OCI-LY1 (cell line): Measurements from ENCODE around the gene MR1.

Experiments
- H2AFZ ChIP-seq: fragments of 200-600 bp; sonication (generic), shearing (Covaris generic); 2 replicates; pipeline ENCODE4 v1.6.0; 2014; ENCODE audit warnings: antibody characterized with exemption, mild to moderate bottlenecking, low read length
- H3F3A ChIP-seq: fragments of 200-600 bp; sonication (generic), shearing (Covaris generic); 2 replicates; pipeline ENCODE4 v1.6.0; 2014; ENCODE audit warnings: mild to moderate bottlenecking, antibody characterized with exemption, low read length, moderate library complexity; ENCODE audit not compliant: insufficient read depth
- H3K27ac ChIP-seq: fragments of 200-600 bp; sonication (generic); 2 replicates; pipeline ENCODE4 v1.5.1; 2014; ENCODE audit warnings: low read length, mixed run types, mild to moderate bottlenecking, low read depth; ENCODE audit not compliant: poor library complexity, severe bottlenecking
- H3K27me3 ChIP-seq: fragments of 200-600 bp; sonication (generic); 2 replicates; pipeline ENCODE4 v1.6.0; 2014; ENCODE audit warnings: antibody characterized with exemption, mild to moderate bottlenecking, low read length, moderate library complexity; ENCODE audit not compliant: insufficient read depth
- H3K36me3 ChIP-seq: fragments of 200-600 bp; sonication (generic); 2 replicates; pipeline ENCODE4 v1.6.1; 2014; ENCODE audit warnings: mild to moderate bottlenecking, antibody characterized with exemption, low read length, moderate library complexity, mixed read lengths; ENCODE audit not compliant: insufficient read depth
- H3K4me1 ChIP-seq: fragments of 200-600 bp; sonication (generic); 2 replicates; pipeline ENCODE4 v1.5.1; 2014; ENCODE audit warnings: mild to moderate bottlenecking, low read length, moderate library complexity; ENCODE audit not compliant: insufficient read depth, severe bottlenecking
- H3K4me2 ChIP-seq: fragments of 200-600 bp; sonication (generic), shearing (Covaris generic); 2 replicates; pipeline ENCODE4 v1.6.1; 2014; ENCODE audit warnings: low read length
- H3K4me3 ChIP-seq: fragments of 200-600 bp; sonication (generic); 2 replicates; pipeline ENCODE4 v1.5.1; 2014; ENCODE audit warnings: low read length, low read depth, mild to moderate bottlenecking, mixed read lengths; ENCODE audit not compliant: poor library complexity, severe bottlenecking
- H3K79me2 ChIP-seq: fragments of 200-600 bp; shearing (Covaris generic); 2 replicates; pipeline ENCODE4 v1.6.1; 2016; ENCODE audit warnings: mixed run types, low read length, mixed read lengths; ENCODE audit not compliant: insufficient read depth
- H3K9ac ChIP-seq: fragments of 200-600 bp; sonication (generic), shearing (Covaris generic); 2 replicates; pipeline ENCODE4 v1.6.1; 2014; ENCODE audit warnings: mild to moderate bottlenecking, low read length, mixed read lengths
- H3K9me2 ChIP-seq: fragments of 200-600 bp; sonication (generic), shearing (Covaris generic); 2 replicates; pipeline ENCODE4 v1.6.1; 2014; ENCODE audit warnings: low read depth, mild to moderate bottlenecking, low read length, mixed read lengths
- H3K9me3 ChIP-seq: fragments of 200-600 bp; shearing (Covaris generic); 2 replicates; pipeline ENCODE4 v1.6.1; 2014; ENCODE audit warnings: low read length, mixed read lengths
- H4K20me1 ChIP-seq: fragments of 200-600 bp; sonication (generic), shearing (Covaris generic); 2 replicates; pipeline ENCODE4 v1.6.0; 2016; ENCODE audit warnings: mild to moderate bottlenecking, low read length; ENCODE audit not compliant: insufficient read depth
- CTCF ChIP-seq: fragments of 200-600 bp; sonication (generic), shearing (Covaris generic); IDR thresholded peaks from 2 replicates; pipeline ENCODE4 v1.5.1; 2017; ENCODE audit warnings: mild to moderate bottlenecking, antibody characterized with exemption, low read length, moderate library complexity, mixed read lengths
- EZH2 ChIP-seq: fragments of 200-600 bp; sonication (generic), shearing (Covaris generic); IDR thresholded peaks from 2 replicates; pipeline ENCODE4 v1.8.0; 2017; ENCODE audit warnings: borderline replicate concordance, mixed run types, mild to moderate bottlenecking, antibody characterized with exemption, low read length, moderate library complexity, mixed read lengths

Gene MR1

DNA sequence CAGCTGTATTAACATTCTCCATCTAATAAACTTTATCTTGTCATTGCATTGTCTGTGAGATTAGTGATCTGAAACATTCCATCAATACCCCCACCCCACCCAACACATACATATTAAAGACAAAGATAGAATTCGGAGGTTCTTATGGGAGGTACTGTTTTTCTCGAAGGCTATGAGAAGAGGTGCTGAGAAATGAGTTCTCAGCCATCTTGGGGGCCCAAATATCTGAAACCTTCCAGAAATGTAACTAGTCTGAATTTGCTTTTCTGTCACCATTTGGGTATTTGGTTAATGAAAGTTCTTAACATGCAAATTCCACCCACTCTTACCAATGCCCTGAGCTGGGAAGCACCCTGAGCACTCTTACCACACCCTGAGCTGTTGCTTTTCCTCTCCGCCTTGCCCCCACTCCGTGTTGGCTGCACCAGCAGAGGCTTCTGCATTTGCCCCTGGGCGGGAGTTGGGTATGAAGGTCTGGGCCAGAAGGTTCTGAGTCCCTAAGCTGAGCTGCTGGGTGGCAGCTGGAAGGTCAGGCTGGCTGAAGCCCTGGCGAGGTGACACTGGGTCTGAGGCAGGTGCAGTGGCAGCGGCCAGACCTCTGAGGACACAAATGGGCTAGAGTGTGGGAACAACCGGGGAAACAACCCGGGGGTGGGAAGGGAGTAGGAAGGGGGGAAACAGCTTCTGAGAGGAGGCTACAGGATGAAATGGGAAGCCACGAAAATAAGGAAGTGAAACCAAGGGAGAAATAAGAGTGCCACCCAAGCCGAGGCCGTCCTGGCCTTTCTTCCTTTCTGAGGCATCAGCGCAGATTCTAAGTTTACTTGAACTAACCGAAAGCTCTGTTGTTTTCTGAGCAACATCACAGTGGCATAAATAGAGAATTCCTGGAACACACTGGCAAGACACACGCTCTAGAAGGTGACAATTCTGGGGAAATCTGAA, 28.4 kb downstream of the MR1 start:
- H3K4me3 ChIP-seq = no peak overlapping the region
- H4K20me1 ChIP-seq = no peaks in the 10 kb centered on the region
- H3K79me2 ChIP-seq = no peaks in the 10 kb centered on the region
- H3K9ac ChIP-seq = no peak overlapping the region
- no peak overlapping the region for H2AFZ ChIP-seq
- TF ChIP-seq CTCF (no peak), EZH2 (no peak)
- no peaks in the 10 kb centered on the region for H3K9me2 ChIP-seq
- no peaks in the 10 kb centered on the region for H3F3A ChIP-seq
- H3K9me3 ChIP-seq = no peaks in the 10 kb centered on the region
- H3K4me2 ChIP-seq = peak overlapping the region; percentile 10; the same call in 1 of the 2 replicates
- peaks cover 15% of the 10 kb centered on the region for H3K4me1 ChIP-seq
- H3K36me3 ChIP-seq = no peaks in the 10 kb centered on the region
- H3K27me3 ChIP-seq = no peaks in the 10 kb centered on the region
- no peak overlapping the region for H3K27ac ChIP-seq

DNA sequence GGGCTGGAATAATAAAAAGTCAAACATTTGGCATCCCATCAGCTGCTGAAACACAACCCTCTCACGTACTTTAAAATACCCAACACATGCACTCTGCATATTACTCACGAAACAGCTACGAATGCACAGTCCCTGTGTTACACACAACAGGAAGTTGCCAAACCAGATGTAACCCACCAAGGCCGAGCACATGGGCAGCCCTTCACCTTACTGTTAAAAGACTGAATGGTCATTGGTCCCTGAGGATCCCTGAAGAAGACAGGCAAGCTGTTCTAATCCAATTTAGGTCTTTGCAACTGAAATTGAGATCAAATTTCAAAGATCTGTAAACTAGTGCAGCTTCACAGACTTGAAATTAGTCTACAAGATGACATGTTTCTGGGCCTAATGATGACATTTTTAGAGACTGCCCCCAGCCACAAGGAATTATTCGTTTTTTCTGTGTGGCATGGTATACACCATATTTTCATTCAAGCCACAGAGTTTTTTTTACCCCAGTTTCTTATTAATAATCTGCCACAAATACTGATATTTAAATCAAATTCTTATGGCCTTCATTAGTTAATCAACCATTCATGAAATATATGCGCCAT, 29.1 kb downstream of the MR1 start:
- Histone ChIP-seq H3K4me1 (peaks cover 15% of the 10 kb centered on the region), H3K27ac (no peak overlapping the region), H2AFZ (no peak overlapping the region), H3K9me2 (no peaks in the 10 kb centered on the region), H3K9me3 (no peaks in the 10 kb centered on the region), H3K9ac (no peak overlapping the region), H3K27me3 (no peaks in the 10 kb centered on the region), H3K4me2 (peak overlapping the region; percentile 10; the same call in 1 of the 2 replicates), H3F3A (no peaks in the 10 kb centered on the region), H3K4me3 (no peak overlapping the region), H3K79me2 (no peaks in the 10 kb centered on the region), H4K20me1 (no peaks in the 10 kb centered on the region), H3K36me3 (no peaks in the 10 kb centered on the region)
- no peak for TF ChIP-seq EZH2
- no peak for TF ChIP-seq CTCF

- H3K9me3 ChIP-seq = no peaks in the 10 kb centered on the region
- H3F3A ChIP-seq = no peaks in the 10 kb centered on the region
- H3K36me3 ChIP-seq = no peaks in the 10 kb centered on the region
- H3K27me3 ChIP-seq = no peaks in the 10 kb centered on the region
- no peaks in the 10 kb centered on the region for H4K20me1 ChIP-seq
- H2AFZ ChIP-seq = no peak overlapping the region
- H3K9me2 ChIP-seq = no peaks in the 10 kb centered on the region
- no peak overlapping the region for H3K4me2 ChIP-seq
- H3K4me3 ChIP-seq = no peak overlapping the region
- TF ChIP-seq EZH2 = no peak
- TF ChIP-seq CTCF = no peak
- peaks cover 15% of the 10 kb centered on the region for H3K4me1 ChIP-seq
- H3K9ac ChIP-seq = no peak overlapping the region
- H3K27ac ChIP-seq = no peak overlapping the region
- no peaks in the 10 kb centered on the region for H3K79me2 ChIP-seq
Measured at GRCh38 chr1:181064011-181064623, 30.3 kb downstream of the MR1 start.
